ENCODE data around the gene COL6A5.

The COL6A5 gene

GRCh38 chr3:130468311-130468710 lies 122.8 kb downstream of the COL6A5 start:
- Histone ChIP-seq H3K4me3 (ENCODE audit: low read length) (no peak overlapping the region), H3K36me3 (ENCODE audit: insufficient read depth, low read length) (no peaks in the 10 kb centered on the region), H3K27me3 (ENCODE audit: insufficient read depth, low read length) (no peaks in the 10 kb centered on the region), H2AFZ (ENCODE audit: low read depth, low read length) (no peak overlapping the region), H3K9me3 (ENCODE audit: low read length) (no peaks in the 10 kb centered on the region), H3K4me1 (ENCODE audit: insufficient read depth, low read length) (no peaks in the 10 kb centered on the region)

DNA sequence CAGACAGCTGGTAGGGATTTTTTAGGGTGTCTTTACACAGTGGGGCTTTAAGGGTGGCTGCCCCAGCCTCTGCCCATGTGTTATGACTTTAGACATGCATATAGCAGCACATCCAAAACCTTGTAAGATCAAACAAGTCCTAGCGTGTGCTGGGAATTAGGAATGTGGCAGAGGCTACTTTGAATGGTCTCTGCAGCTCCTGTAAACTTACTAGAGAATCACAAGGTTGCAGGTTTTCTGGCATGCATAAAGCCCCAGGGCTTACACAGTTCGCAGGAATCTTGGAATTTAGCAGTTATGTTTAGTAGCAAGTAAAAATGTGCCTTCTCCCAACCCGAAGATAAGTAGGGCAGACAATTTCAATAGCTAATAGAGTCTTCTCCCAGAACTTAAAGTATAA lies 124.7 kb downstream of the COL6A5 start:
- Histone ChIP-seq H3K36me3 (ENCODE audit: insufficient read depth, low read length) (no peaks in the 10 kb centered on the region), H3K4me1 (ENCODE audit: insufficient read depth, low read length) (no peaks in the 10 kb centered on the region), H2AFZ (ENCODE audit: low read depth, low read length) (no peak overlapping the region), H3K9me3 (ENCODE audit: low read length) (no peaks in the 10 kb centered on the region), H3K27me3 (ENCODE audit: insufficient read depth, low read length) (no peaks in the 10 kb centered on the region), H3K4me3 (ENCODE audit: low read length) (no peak overlapping the region)

- Histone ChIP-seq H3K4me1 (ENCODE audit: insufficient read depth, low read length) (no peaks in the 10 kb centered on the region), H2AFZ (ENCODE audit: low read depth, low read length) (no peak overlapping the region), H3K27me3 (ENCODE audit: insufficient read depth, low read length) (no peaks in the 10 kb centered on the region), H3K36me3 (ENCODE audit: insufficient read depth, low read length) (no peaks in the 10 kb centered on the region), H3K9me3 (ENCODE audit: low read length) (no peaks in the 10 kb centered on the region), H3K4me3 (ENCODE audit: low read length) (no peak overlapping the region)
These were observed 127.9 kb downstream of the COL6A5 start for GRCh38 chr3:130473416-130473815.

- Histone ChIP-seq H3K9me3 (ENCODE audit: low read length) (no peaks in the 10 kb centered on the region), H3K4me3 (ENCODE audit: low read length) (no peak overlapping the region), H2AFZ (ENCODE audit: low read depth, low read length) (no peak overlapping the region), H3K27me3 (ENCODE audit: insufficient read depth, low read length) (no peaks in the 10 kb centered on the region), H3K36me3 (ENCODE audit: insufficient read depth, low read length) (no peaks in the 10 kb centered on the region), H3K4me1 (ENCODE audit: insufficient read depth, low read length) (no peaks in the 10 kb centered on the region)
These were observed 135.3 kb downstream of the COL6A5 start for GRCh38 chr3:130480736-130481135.

- Histone ChIP-seq H3K36me3 (ENCODE audit: insufficient read depth, low read length) (no peaks in the 10 kb centered on the region), H3K27me3 (ENCODE audit: insufficient read depth, low read length) (no peaks in the 10 kb centered on the region), H3K9me3 (ENCODE audit: low read length) (no peaks in the 10 kb centered on the region), H3K4me3 (ENCODE audit: low read length) (no peak overlapping the region), H2AFZ (ENCODE audit: low read depth, low read length) (no peak overlapping the region), H3K4me1 (ENCODE audit: insufficient read depth, low read length) (no peaks in the 10 kb centered on the region)
These were observed 142.8 kb downstream of the COL6A5 start for GRCh38 chr3:130488288-130488687.

- Histone ChIP-seq H3K4me1 (ENCODE audit: insufficient read depth, low read length) (no peaks in the 10 kb centered on the region), H3K27me3 (ENCODE audit: insufficient read depth, low read length) (no peaks in the 10 kb centered on the region), H2AFZ (ENCODE audit: low read depth, low read length) (no peak overlapping the region), H3K36me3 (ENCODE audit: insufficient read depth, low read length) (no peaks in the 10 kb centered on the region), H3K9me3 (ENCODE audit: low read length) (no peaks in the 10 kb centered on the region), H3K4me3 (ENCODE audit: low read length) (no peak overlapping the region)
These were observed 143.4 kb downstream of the COL6A5 start for GRCh38 chr3:130488769-130489450.

DNA sequence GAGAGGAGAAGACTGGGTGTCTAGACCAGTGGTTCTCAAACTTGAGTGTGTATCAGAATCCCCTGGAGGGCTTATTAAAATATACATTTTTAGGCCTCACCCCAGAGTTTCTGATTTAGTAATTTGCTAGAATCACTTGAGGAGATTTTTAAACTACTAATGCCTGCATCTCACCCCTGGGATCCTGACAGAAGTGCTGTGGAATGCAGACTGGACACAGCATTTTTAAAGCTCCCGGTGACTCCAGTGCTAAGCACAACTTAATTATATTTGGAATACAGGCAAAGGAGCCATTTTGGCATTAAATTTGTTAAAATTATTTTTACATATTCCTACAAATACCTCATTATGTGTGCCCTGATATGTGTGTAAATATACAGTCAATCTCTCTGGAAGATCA lies 144.8 kb downstream of the COL6A5 start:
- H2AFZ ChIP-seq (ENCODE audit: low read depth, low read length), result no peak overlapping the region
- H3K4me3 ChIP-seq (ENCODE audit: low read length), result no peak overlapping the region
- H3K4me1 ChIP-seq (ENCODE audit: insufficient read depth, low read length), result no peaks in the 10 kb centered on the region
- H3K36me3 ChIP-seq (ENCODE audit: insufficient read depth, low read length), result no peaks in the 10 kb centered on the region
- no peaks in the 10 kb centered on the region for H3K9me3 ChIP-seq (ENCODE audit: low read length)
- no peaks in the 10 kb centered on the region for H3K27me3 ChIP-seq (ENCODE audit: insufficient read depth, low read length)

- H3K36me3 ChIP-seq (ENCODE audit: insufficient read depth, low read length), result no peaks in the 10 kb centered on the region
- no peaks in the 10 kb centered on the region for H3K27me3 ChIP-seq (ENCODE audit: insufficient read depth, low read length)
- H3K9me3 ChIP-seq (ENCODE audit: low read length), result no peaks in the 10 kb centered on the region
- H3K4me3 ChIP-seq (ENCODE audit: low read length), result no peak overlapping the region
- H3K4me1 ChIP-seq (ENCODE audit: insufficient read depth, low read length), result no peaks in the 10 kb centered on the region
- no peak overlapping the region for H2AFZ ChIP-seq (ENCODE audit: low read depth, low read length)
These were observed 146.0 kb downstream of the COL6A5 start for GRCh38 chr3:130491431-130491830.

GRCh38 chr3:130504701-130505100 lies 159.2 kb downstream of the COL6A5 start:
- H3K9me3 ChIP-seq (ENCODE audit: low read length), result no peaks in the 10 kb centered on the region
- H3K4me3 ChIP-seq (ENCODE audit: low read length), result no peak overlapping the region
- H2AFZ ChIP-seq (ENCODE audit: low read depth, low read length), result no peak overlapping the region
- H3K4me1 ChIP-seq (ENCODE audit: insufficient read depth, low read length), result no peaks in the 10 kb centered on the region
- peaks cover 7% of the 10 kb centered on the region for H3K27me3 ChIP-seq (ENCODE audit: insufficient read depth, low read length)
- no peaks in the 10 kb centered on the region for H3K36me3 ChIP-seq (ENCODE audit: insufficient read depth, low read length)

- H2AFZ ChIP-seq (ENCODE audit: low read depth, low read length), result no peak overlapping the region
- H3K36me3 ChIP-seq (ENCODE audit: insufficient read depth, low read length), result no peaks in the 10 kb centered on the region
- peaks cover 7% of the 10 kb centered on the region for H3K27me3 ChIP-seq (ENCODE audit: insufficient read depth, low read length)
- no peak overlapping the region for H3K4me3 ChIP-seq (ENCODE audit: low read length)
- H3K4me1 ChIP-seq (ENCODE audit: insufficient read depth, low read length), result no peaks in the 10 kb centered on the region
- H3K9me3 ChIP-seq (ENCODE audit: low read length), result no peaks in the 10 kb centered on the region
These were observed 160.6 kb downstream of the COL6A5 start for GRCh38 chr3:130506031-130506430.

DNA sequence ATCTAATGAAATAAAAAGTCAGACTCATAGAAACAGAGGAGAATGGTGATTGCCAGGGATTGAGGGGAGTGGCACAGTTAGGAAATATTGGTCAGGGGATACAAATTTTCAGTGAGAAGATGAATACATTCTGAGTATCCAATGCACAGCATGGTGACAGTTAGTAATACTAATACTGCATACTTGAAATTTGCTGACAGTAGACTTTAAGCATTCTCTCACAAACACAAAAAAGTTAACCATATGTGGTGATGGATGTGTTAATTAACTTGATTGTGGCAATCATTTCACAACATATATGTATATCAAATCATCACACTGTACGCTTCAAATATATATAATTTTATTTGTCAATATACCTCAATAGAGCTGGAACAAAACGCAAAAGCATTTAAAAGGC lies 162.3 kb downstream of the COL6A5 start:
- no peaks in the 10 kb centered on the region for H3K4me1 ChIP-seq (ENCODE audit: insufficient read depth, low read length)
- H3K4me3 ChIP-seq (ENCODE audit: low read length), result no peak overlapping the region
- H2AFZ ChIP-seq (ENCODE audit: low read depth, low read length), result no peak overlapping the region
- H3K27me3 ChIP-seq (ENCODE audit: insufficient read depth, low read length), result peaks cover 5% of the 10 kb centered on the region
- H3K36me3 ChIP-seq (ENCODE audit: insufficient read depth, low read length), result no peaks in the 10 kb centered on the region
- no peaks in the 10 kb centered on the region for H3K9me3 ChIP-seq (ENCODE audit: low read length)

DNA sequence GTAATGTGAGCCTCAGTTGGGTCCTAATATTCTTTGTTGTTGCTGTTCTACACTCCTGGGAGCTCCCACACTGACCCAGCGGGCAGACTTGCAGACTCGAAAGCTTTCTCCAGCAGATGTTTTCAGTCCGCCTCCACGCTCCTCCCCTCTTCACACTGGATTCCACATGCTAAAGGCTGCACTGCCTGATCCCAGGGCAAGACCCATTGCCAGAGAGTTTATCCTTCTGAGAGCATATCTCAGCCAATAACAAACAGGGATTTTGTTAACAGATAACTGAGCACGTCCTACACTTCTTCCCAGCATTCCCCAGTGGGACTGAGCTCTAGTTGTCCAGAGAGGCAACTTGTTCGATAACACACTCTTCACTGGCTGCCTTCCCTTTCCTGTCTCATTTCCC lies 163.5 kb downstream of the COL6A5 start:
- H3K4me3 ChIP-seq (ENCODE audit: low read length), result no peak overlapping the region
- H3K27me3 ChIP-seq (ENCODE audit: insufficient read depth, low read length), result peaks cover 5% of the 10 kb centered on the region
- no peaks in the 10 kb centered on the region for H3K9me3 ChIP-seq (ENCODE audit: low read length)
- no peak overlapping the region for H2AFZ ChIP-seq (ENCODE audit: low read depth, low read length)
- H3K36me3 ChIP-seq (ENCODE audit: insufficient read depth, low read length), result no peaks in the 10 kb centered on the region
- no peaks in the 10 kb centered on the region for H3K4me1 ChIP-seq (ENCODE audit: insufficient read depth, low read length)

GRCh38 chr3:130514681-130515080 lies 169.2 kb downstream of the COL6A5 start:
- Histone ChIP-seq H3K4me3 (ENCODE audit: low read length) (no peak overlapping the region), H3K4me1 (ENCODE audit: insufficient read depth, low read length) (no peaks in the 10 kb centered on the region), H3K36me3 (ENCODE audit: insufficient read depth, low read length) (no peaks in the 10 kb centered on the region), H3K9me3 (ENCODE audit: low read length) (no peaks in the 10 kb centered on the region), H2AFZ (ENCODE audit: low read depth, low read length) (no peak overlapping the region), H3K27me3 (ENCODE audit: insufficient read depth, low read length) (peaks cover 36% of the 10 kb centered on the region)

DNA sequence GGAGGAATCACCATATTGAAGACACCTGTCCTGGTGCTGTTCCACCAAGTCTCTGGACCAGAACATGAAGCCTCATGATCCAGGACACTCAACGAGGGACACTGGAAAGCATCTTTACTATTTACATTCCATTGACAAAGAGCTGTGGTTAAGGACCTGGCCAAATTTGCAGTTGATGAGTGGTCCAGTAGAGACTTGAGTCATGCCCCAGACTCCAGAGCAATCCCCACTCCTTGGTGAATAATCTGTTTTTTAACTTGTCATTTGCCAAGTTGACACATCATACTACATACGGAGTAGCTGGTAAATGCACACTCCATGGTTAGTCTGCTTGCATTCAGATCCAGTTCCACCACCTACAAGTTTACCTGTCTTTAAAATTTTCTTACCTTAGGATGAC lies 170.3 kb downstream of the COL6A5 start:
- H3K36me3 ChIP-seq (ENCODE audit: insufficient read depth, low read length), result no peaks in the 10 kb centered on the region
- no peak overlapping the region for H2AFZ ChIP-seq (ENCODE audit: low read depth, low read length)
- H3K4me1 ChIP-seq (ENCODE audit: insufficient read depth, low read length), result no peaks in the 10 kb centered on the region
- H3K27me3 ChIP-seq (ENCODE audit: insufficient read depth, low read length), result peaks cover 43% of the 10 kb centered on the region
- no peak overlapping the region for H3K4me3 ChIP-seq (ENCODE audit: low read length)
- H3K9me3 ChIP-seq (ENCODE audit: low read length), result no peaks in the 10 kb centered on the region

All from neuron (in vitro differentiated cells).